Measurements from ENCODE around the gene ATP9A.

DNA sequence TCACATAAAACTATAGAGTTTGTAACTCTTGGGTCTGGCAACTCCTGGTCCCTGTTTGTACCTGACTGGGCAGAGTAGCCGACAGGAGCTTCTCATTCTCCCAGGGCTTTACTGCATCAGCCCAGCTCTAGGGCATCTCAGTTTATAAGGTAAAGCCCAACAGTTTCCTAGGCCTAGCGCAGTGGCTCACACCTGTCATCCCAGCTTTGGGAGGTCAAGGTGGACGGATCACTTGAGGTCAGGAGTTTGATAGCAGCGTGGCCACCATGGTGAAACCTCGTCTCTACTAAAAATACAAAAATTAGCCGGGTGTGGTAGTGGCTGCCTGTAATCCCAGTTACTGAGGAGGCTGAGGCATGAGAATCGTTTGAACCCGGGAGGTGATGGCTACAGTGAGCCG lies 47.8 kb downstream of the ATP9A start:
- TF ChIP-seq, protein P1, sequence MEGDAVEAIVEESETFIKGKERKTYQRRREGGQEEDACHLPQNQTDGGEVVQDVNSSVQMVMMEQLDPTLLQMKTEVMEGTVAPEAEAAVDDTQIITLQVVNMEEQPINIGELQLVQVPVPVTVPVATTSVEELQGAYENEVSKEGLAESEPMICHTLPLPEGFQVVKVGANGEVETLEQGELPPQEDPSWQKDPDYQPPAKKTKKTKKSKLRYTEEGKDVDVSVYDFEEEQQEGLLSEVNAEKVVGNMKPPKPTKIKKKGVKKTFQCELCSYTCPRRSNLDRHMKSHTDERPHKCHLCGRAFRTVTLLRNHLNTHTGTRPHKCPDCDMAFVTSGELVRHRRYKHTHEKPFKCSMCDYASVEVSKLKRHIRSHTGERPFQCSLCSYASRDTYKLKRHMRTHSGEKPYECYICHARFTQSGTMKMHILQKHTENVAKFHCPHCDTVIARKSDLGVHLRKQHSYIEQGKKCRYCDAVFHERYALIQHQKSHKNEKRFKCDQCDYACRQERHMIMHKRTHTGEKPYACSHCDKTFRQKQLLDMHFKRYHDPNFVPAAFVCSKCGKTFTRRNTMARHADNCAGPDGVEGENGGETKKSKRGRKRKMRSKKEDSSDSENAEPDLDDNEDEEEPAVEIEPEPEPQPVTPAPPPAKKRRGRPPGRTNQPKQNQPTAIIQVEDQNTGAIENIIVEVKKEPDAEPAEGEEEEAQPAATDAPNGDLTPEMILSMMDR (conservative IDR thresholded peaks at IDR 0.05; ENCODE audit: low read depth, low read length): no peak
- no peak for TF ChIP-seq EZH2 (IDR thresholded peaks at IDR 0.05; ENCODE audit: low read length, unreplicated experiment)

Data from PC-3 (cell line).